GM12878 (cell line): Measurements from ENCODE around the gene IER2. TPM values are rescaled to one million over a fixed set of nuclear protein-coding genes. Genes with fewer than 3 reads are reported as not detected.

ENCODE experiments used
- ATAC-seq: fragments of 200-7000 bp; cut with Tn5 transposase; 3 replicates; pipeline ENCODE4 v1.9.1; 2020; ENCODE audit warnings: mild to moderate bottlenecking, moderate library complexity
- BruUV-seq: library from RNA; stranded (reverse); fragments of 400-500 nt; replicated peaks from 2 replicates; lab custom pipeline; 2021; lab: Mats Ljungman, UMichigan
- CTCF ChIA-PET: fragments of 300-600 bp; sonication (Branson Sonifier 250); formaldehyde crosslinking; extraction: SDS; loops from one replicate; lab custom pipeline; 2021; ENCODE audit warnings: inconsistent platforms; lab: Yijun Ruan, JAX
- POLR2A ChIA-PET: fragments of 350-600 bp; formaldehyde crosslinking; extraction: SDS; loops from one replicate; lab custom pipeline; 2021; ENCODE audit warnings: inconsistent platforms; lab: Charles Lee
- RAD21 ChIA-PET: fragments of 300-600 bp; sonication (Branson Sonifier 250); formaldehyde crosslinking; loops from one replicate; lab custom pipeline; 2023; ENCODE audit warnings: antibody characterized with exemption; ENCODE audit not compliant: unreplicated experiment; lab: Charles Lee
- SMC1A ChIA-PET: fragments of 300-600 bp; sonication (Branson Sonifier 250); formaldehyde crosslinking; loops from one replicate; lab custom pipeline; 2023; ENCODE audit not compliant: unreplicated experiment, uncharacterized antibody; lab: Charles Lee
- DNase-seq: peaks from one replicate; pipeline ENCODE4 v3.0.0-alpha.2; 2011; ENCODE audit warnings: low read depth, low spot score
- FAIRE-seq: peaks from 3 replicates; lab custom pipeline; 2011; peaks lifted over from hg19 to GRCh38; lab: Jason Lieb, UNC
- H2AFZ ChIP-seq: 2 replicates; pipeline ENCODE4 v1.6.0; 2011; ENCODE audit warnings: low read depth, low read length, control low read depth; ENCODE audit not compliant: control insufficient read depth
- H3K27ac ChIP-seq: 2 replicates; pipeline ENCODE4 v1.5.1; 2011; ENCODE audit warnings: control low read depth; ENCODE audit not compliant: control insufficient read depth, insufficient read depth
- H3K27me3 ChIP-seq, 2 experiments: replicated peaks in 1 of 2; 2 replicates each; pipeline versions ENCODE4 v1.6.0 to v1.6.1; 2011; ENCODE audit warnings: low read length in 1 of 2; ENCODE audit not compliant: control insufficient read depth in 2 of 2, insufficient read depth in 2 of 2
- H3K36me3 ChIP-seq, 2 experiments: 2 replicates each; pipeline ENCODE4 v1.5.1; 2011; ENCODE audit warnings: low read length in 1 of 2; ENCODE audit not compliant: control insufficient read depth in 2 of 2, insufficient read depth in 2 of 2
- H3K4me1 ChIP-seq: 2 replicates; pipeline ENCODE4 v1.6.1; 2011; ENCODE audit warnings: mild to moderate bottlenecking, low read length, moderate library complexity, mixed read lengths; ENCODE audit not compliant: control insufficient read depth, insufficient read depth
- H3K4me2 ChIP-seq: 2 replicates; pipeline ENCODE4 v1.6.0; 2011; ENCODE audit warnings: control low read depth; ENCODE audit not compliant: control insufficient read depth, insufficient read depth
- H3K4me3 ChIP-seq: fragments of 200-600 bp; sonication (generic); 2 replicates; pipeline ENCODE4 v1.5.1; 2016
- H3K79me2 ChIP-seq: 2 replicates; pipeline ENCODE4 v1.6.0; 2011; ENCODE audit warnings: low read length; ENCODE audit not compliant: control insufficient read depth, insufficient read depth
- H3K9ac ChIP-seq: 2 replicates; pipeline ENCODE4 v1.8.0; 2011; ENCODE audit warnings: low read length, control low read depth, mixed read lengths; ENCODE audit not compliant: control insufficient read depth, insufficient read depth
- H3K9me3 ChIP-seq: replicated peaks from 3 replicates; pipeline ENCODE4 v1.5.1; 2011; ENCODE audit warnings: mild to moderate bottlenecking, low read length; ENCODE audit not compliant: control insufficient read depth, insufficient read depth
- H4K20me1 ChIP-seq: 2 replicates; pipeline ENCODE4 v1.6.0; 2011; ENCODE audit not compliant: control insufficient read depth, insufficient read depth
- ATF3 ChIP-seq: IDR thresholded peaks from 2 replicates; pipeline ENCODE4 v1.6.1; 2011; ENCODE audit warnings: low read depth, mild to moderate bottlenecking, low read length, moderate library complexity, borderline replicate concordance; ENCODE audit errors: extremely low read depth
- CHD2 ChIP-seq: IDR thresholded peaks from 2 replicates; pipeline ENCODE4 v1.6.1; 2011; ENCODE audit warnings: low read depth, low read length, improper control_type of control experiment, borderline replicate concordance
- MEF2B ChIP-seq: fragments of 450-650 bp; IDR thresholded peaks from 2 replicates; pipeline ENCODE4 v1.6.1; 2018; ENCODE audit warnings: mild to moderate bottlenecking, moderate library complexity; ENCODE audit not compliant: partially characterized antibody, poor library complexity, severe bottlenecking
- NR2F1 ChIP-seq: fragments of 450-650 bp; conservative IDR thresholded peaks from 2 replicates; pipeline ENCODE4 v1.6.1; 2017; ENCODE audit warnings: mild to moderate bottlenecking
- POLR2AphosphoS5 ChIP-seq: IDR thresholded peaks from 2 replicates; pipeline ENCODE4 v1.6.1; 2011; ENCODE audit warnings: mild to moderate bottlenecking, low read length, inconsistent platforms
- WGBS: methylation state at CpG from one replicate; pipeline ENCODE4 v1.1.6; 2016; ENCODE audit warnings: low lambda C conversion rate; ENCODE audit not compliant: insufficient replicate concordance, insufficient coverage; ENCODE audit errors: missing lambda C conversion rate; 5-methylcytosine and 5-hydroxymethylcytosine counted together
- in situ Hi-C: fragments of 300-500 bp; cut with MboI; formaldehyde crosslinking; loops from 9 replicates; pipeline ENCODE4 v1.14.3; 2018; ENCODE audit warnings: mixed read lengths
- intact Hi-C: fragments of 100-400 bp; cut with micrococcal nuclease; formaldehyde crosslinking; loops from one replicate; pipeline ENCODE4 v1.14.2; 2022; ENCODE audit not compliant: unreplicated experiment
- polyA plus RNA-seq, 11 experiments: library from polyadenylated mRNA; depleted of rRNA in 4 of 11; unstranded in 6 of 11; stranded (reverse) in 5 of 11; fragments of >200 nt; fragmentation: Nextera tagmentation in 4 of 11; fragmentation: Illumina TruSeq in 1 of 11; extraction: Ambion mirVana in 4 of 11; extraction: Trizol in 1 of 11; gene quantifications; 1 replicate in 1 of 11; 2 replicates in 10 of 11; pipeline versions ENCODE4 v1.2.1 to v1.2.3, GENCODE V29; 2011 to 2016; ENCODE audit warnings: inconsistent platforms in 2 of 11, missing spikeins in 2 of 11, low read depth in 1 of 11
- total RNA-seq, 4 experiments: library from RNA; depleted of rRNA in 3 of 4; stranded (reverse); fragments of >200 nt in 3 of 4; fragmentation: Illumina TruSeq in 1 of 4; extraction: Trizol in 1 of 4; gene quantifications; 2 replicates each; pipeline versions ENCODE4 v1.2.1 to v1.2.3, GENCODE V29; 2013 to 2021
- TF ChIP-seq, protein P1 (sequence below): fragments of 450-650 bp; formaldehyde crosslinking; IDR thresholded peaks from 2 replicates; pipeline ENCODE4 v1.5.0; 2022; ENCODE audit warnings: mild to moderate bottlenecking, missing genetic modification characterization

IER2 gene
- total and polyA plus RNA-seq, 10 of the 15 experiments (the other 5 are each of a cell fraction or from before 2014, with no cell fraction given) = 2.8 to 94.5 (median 24.9) TPM

DNA sequence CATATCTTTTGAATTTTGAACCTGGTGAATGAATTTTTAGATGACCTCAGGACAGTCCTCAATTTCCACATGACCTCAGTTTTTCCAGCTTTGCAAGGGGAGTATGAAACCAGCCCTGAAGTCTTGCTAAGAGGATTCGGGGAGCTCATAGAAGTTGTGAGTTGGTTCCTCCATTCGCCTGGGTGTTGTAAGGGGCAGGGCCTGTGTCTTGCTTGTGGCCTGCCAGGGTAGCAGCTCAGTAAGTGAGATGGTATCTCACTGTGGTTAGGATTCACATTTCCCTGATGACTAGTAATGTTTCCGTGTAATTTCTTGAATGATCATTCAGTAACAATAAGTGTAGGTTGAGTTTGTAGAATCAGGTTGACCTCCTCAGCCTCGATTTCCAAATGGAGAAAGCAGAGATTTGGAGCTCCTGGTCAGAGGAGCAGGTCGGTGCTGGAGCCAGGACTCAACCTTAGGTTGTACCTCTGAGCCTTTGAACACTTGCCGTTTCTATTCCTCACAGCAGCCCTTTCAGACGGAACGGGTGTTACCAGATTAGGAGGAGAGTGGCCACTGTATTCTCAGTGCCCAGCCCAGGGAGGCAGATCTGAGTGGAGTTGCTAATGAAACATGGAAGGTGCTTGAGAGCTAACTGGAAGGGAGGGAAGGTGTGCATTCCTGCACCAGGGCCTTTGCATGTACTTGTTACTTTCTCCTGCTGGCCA lies 17.6 kb upstream of the IER2 start:
- H3K36me3 ChIP-seq = peaks cover 3 to 25% of the 10 kb centered on the region in 2 experiments; a peak in 3 of 4 replicates
- ChIA-PET RAD21 (no interaction called here), CTCF (interaction anchor here (0.5 to 0.6 kb wide), 2 partner anchors 13 to 99 kb away, joined by 3 read pairs; no protein-coding TSS in a partner anchor), POLR2A (no interaction called here), SMC1A (no interaction called here)
- ATAC-seq (no peak), FAIRE-seq (no peak), DNase-seq (no peak)
- H2AFZ ChIP-seq = no peak overlapping the region
- H3K79me2 ChIP-seq = peaks cover 12% of the 10 kb centered on the region
- no peak overlapping the region for H3K9ac ChIP-seq
- H4K20me1 ChIP-seq = peaks cover 7% of the 10 kb centered on the region
- H3K4me2 ChIP-seq = no peak overlapping the region
- TF ChIP-seq ATF3 = no peak
- no peak for TF ChIP-seq CHD2
- TF ChIP-seq, protein P1, sequence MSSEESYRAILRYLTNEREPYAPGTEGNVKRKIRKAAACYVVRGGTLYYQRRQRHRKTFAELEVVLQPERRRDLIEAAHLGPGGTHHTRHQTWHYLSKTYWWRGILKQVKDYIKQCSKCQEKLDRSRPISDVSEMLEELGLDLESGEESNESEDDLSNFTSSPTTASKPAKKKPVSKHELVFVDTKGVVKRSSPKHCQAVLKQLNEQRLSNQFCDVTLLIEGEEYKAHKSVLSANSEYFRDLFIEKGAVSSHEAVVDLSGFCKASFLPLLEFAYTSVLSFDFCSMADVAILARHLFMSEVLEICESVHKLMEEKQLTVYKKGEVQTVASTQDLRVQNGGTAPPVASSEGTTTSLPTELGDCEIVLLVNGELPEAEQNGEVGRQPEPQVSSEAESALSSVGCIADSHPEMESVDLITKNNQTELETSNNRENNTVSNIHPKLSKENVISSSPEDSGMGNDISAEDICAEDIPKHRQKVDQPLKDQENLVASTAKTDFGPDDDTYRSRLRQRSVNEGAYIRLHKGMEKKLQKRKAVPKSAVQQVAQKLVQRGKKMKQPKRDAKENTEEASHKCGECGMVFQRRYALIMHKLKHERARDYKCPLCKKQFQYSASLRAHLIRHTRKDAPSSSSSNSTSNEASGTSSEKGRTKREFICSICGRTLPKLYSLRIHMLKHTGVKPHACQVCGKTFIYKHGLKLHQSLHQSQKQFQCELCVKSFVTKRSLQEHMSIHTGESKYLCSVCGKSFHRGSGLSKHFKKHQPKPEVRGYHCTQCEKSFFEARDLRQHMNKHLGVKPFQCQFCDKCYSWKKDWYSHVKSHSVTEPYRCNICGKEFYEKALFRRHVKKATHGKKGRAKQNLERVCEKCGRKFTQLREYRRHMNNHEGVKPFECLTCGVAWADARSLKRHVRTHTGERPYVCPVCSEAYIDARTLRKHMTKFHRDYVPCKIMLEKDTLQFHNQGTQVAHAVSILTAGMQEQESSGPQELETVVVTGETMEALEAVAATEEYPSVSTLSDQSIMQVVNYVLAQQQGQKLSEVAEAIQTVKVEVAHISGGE = no peak
- TF ChIP-seq NR2F1 = no peak
- TF ChIP-seq POLR2AphosphoS5 = no peak
- no peak for TF ChIP-seq MEF2B
- WGBS = 87% methylated on average over 8 of the region's 8 CpGs
- no peaks in the 10 kb centered on the region for H3K27me3 ChIP-seq
- BruUV-seq = no TSS peak
- no peaks in the 10 kb centered on the region for H3K4me1 ChIP-seq
- in situ Hi-C loops = no loop called here
- intact Hi-C loops = no loop called here
- H3K4me3 ChIP-seq = no peak overlapping the region
- H3K9me3 ChIP-seq = no peaks in the 10 kb centered on the region
- no peak overlapping the region for H3K27ac ChIP-seq
